Measurements from ENCODE around the gene CKLF. TPM values are rescaled to one million over a fixed set of nuclear protein-coding genes. Genes with fewer than 3 reads are reported as not detected.

CKLF gene
- total and polyA plus RNA-seq, 2 donors (not counting 1 experiment from before 2014, with no cell fraction given): 30.4 to 53.6 TPM

DNA sequence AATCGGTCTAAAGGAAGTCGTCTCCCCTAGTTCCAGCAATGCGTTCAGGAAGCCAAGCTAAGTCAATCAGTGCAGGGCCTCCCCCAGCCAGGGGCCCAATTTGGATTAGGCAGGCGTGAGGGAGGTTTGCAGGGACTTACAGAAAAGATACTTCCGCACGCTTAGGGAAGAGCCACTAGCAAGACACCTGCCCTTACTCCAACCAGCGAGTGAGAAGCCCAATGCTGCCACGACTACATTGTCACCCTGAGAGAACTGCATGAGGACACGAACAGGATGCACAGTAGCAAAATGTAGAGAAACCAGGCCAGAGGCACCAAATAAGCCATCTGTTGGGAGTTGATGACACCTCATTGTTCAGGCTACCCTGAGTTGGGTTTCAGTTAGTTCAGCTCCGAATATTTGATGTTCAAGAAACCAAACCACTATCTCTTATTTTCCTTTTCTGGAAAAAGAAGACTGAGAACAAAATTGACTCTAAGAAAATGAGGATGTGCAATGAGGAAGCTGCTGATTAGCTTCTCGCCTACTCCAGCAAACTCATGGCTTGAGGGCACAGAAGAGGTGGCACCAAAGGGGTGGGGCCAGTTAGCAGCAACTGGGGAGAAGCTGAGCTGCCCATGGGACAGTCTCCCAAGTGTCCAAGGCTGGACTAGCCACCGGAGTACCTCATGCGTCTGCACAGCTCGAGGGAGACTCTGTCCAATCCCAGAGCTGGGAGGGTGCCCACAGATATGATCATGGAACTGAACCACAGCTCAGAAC is 31.8 kb upstream of the CKLF start:
- DNase-seq: peak; percentile 57
- Histone ChIP-seq H3K27me3 (replicated peaks in 1 of 4; ENCODE audit: control extremely low read depth in 1 of 4, control insufficient read depth in 3 of 4, insufficient read depth in 4 of 4, low read length in 3 of 4) (no peaks in the 10 kb centered on the region), H2AFZ (ENCODE audit: insufficient read depth, low read depth, low read length, poor library complexity, severe bottlenecking) (no peak overlapping the region), H3K9ac (ENCODE audit: low read length) (no peak overlapping the region), H3K4me2 (replicated peaks; ENCODE audit: low read depth, low read length, poor library complexity, severe bottlenecking) (peak overlapping the region; percentile 84), H3K27ac (ENCODE audit: low read length in 2 of 2) (peak overlapping the region in 1 of 2 donors; percentile 2), H3K4me3 (ENCODE audit: control extremely low read depth in 1 of 5, extremely low read depth in 1 of 5, insufficient read depth in 1 of 5, low read depth in 2 of 5, low read length in 4 of 5) (no peak overlapping the region), H3K4me1 (ENCODE audit: control insufficient read depth in 2 of 2, insufficient read depth in 2 of 2, low read length in 2 of 2) (peaks cover 90 to 92% of the 10 kb centered on the region in 2 donors), H3K36me3 (replicated peaks in 1 of 2; ENCODE audit: control extremely low read depth in 1 of 2, control insufficient read depth in 1 of 2, extremely low read depth in 1 of 2, insufficient read depth in 2 of 2, low read length in 1 of 2) (no peaks in the 10 kb centered on the region), H3K79me2 (ENCODE audit: control insufficient read depth, insufficient read depth, low read length) (peaks cover 4% of the 10 kb centered on the region), H4K20me1 (ENCODE audit: control insufficient read depth, insufficient read depth, low read length, poor library complexity, severe bottlenecking) (peaks cover 7% of the 10 kb centered on the region), H3K9me3 (ENCODE audit: control extremely low read depth in 1 of 3, control insufficient read depth in 2 of 3, insufficient read depth in 1 of 3, low read length in 2 of 3) (no peaks in the 10 kb centered on the region)
- H3K27ac Mint-ChIP-seq: peak overlapping the region; percentile 77
- ATAC-seq (ENCODE audit: low read depth): no peak
- H3K4me3 Mint-ChIP-seq: peak overlapping the region; percentile 79
- H3K4me1 Mint-ChIP-seq: peaks cover 93% of the 10 kb centered on the region
- H3K9me3 Mint-ChIP-seq (ENCODE audit: insufficient read depth): no peaks in the 10 kb centered on the region
- H3K27me3 Mint-ChIP-seq: no peaks in the 10 kb centered on the region
- POLR2A ChIA-PET: interaction anchor here (1.1 to 1.2 kb wide), 3 partner anchors 16 to 32 kb away, joined by 3 to 5 read pairs (median 4); partner anchors contain the start of gene CKLF
- intact Hi-C loops (cut with micrococcal nuclease): no loop called here
- TF ChIP-seq CTCF (IDR thresholded peaks at IDR 0.05) (no peak), EZH2 (IDR thresholded peaks at IDR 0.05; ENCODE audit: borderline replicate concordance, insufficient read depth, low read depth, low read length, poor library complexity, severe bottlenecking) (no peak)
- 60% methylated on average over 10 of the region's 14 CpGs for WGBS (ENCODE audit: insufficient coverage)
- CTCF ChIA-PET: interaction anchor here (1.4 to 6.5 kb wide), 7 partner anchors 9 to 114 kb away, joined by 3 to 46 read pairs (median 7); partner anchors contain the start of genes CKLF and TK2

DNA sequence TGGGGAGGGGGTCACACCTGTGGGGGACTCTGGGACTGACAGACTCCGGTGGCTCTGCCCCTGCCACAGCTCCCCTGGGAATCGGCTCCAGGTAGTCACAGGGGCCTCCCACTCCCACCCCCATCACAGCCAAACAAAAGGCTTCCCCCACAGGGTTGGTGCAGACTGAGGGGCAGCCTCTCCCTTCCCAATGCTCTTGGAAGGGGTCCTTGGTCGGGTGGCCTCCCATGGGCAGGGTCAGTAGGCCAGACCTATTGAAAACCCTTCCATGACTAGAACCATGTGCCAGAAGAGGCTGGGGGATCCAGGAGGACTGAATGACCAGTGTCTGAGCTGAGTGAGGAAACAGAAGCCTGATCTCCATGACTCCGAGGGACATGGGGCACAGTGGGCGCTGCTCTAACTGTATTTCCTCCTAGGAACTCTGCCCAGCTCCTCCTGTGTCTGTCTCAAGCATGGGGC is 31.1 kb upstream of the CKLF start:
- intact Hi-C loops (cut with micrococcal nuclease): no loop called here
- no peak overlapping the region for H3K27ac ChIP-seq (ENCODE audit: low read length in 2 of 2)
- peaks cover 4% of the 10 kb centered on the region for H3K79me2 ChIP-seq (ENCODE audit: control insufficient read depth, insufficient read depth, low read length)
- Mint-ChIP-seq H3K4me3 (peak overlapping the region; percentile 81), H3K9me3 (ENCODE audit: insufficient read depth) (no peaks in the 10 kb centered on the region), H3K27me3 (no peaks in the 10 kb centered on the region), H3K27ac (peak overlapping the region; percentile 100), H3K4me1 (peaks cover 93% of the 10 kb centered on the region)
- CTCF ChIA-PET: interaction anchor here (0.6 to 6.5 kb wide), 7 partner anchors 9 to 115 kb away, joined by 3 to 46 read pairs (median 7); partner anchors contain the start of genes CKLF and TK2
- 92% methylated on average over 2 of the region's 5 CpGs for WGBS (ENCODE audit: insufficient coverage)
- H3K4me3 ChIP-seq (ENCODE audit: control extremely low read depth in 1 of 5, extremely low read depth in 1 of 5, insufficient read depth in 1 of 5, low read depth in 2 of 5, low read length in 4 of 5): no peak overlapping the region
- POLR2A ChIA-PET: interaction anchor here (0.8 to 3.7 kb wide), 4 partner anchors 15 to 31 kb away, joined by 3 to 22 read pairs (median 12); partner anchors contain the start of gene CKLF
- H3K4me2 ChIP-seq (replicated peaks; ENCODE audit: low read depth, low read length, poor library complexity, severe bottlenecking): peak overlapping the region; percentile 84
- no peaks in the 10 kb centered on the region for H3K9me3 ChIP-seq (ENCODE audit: control extremely low read depth in 1 of 3, control insufficient read depth in 2 of 3, insufficient read depth in 1 of 3, low read length in 2 of 3)
- ATAC-seq (ENCODE audit: low read depth) (no peak), DNase-seq (no peak)
- H3K36me3 ChIP-seq (replicated peaks in 1 of 2; ENCODE audit: control extremely low read depth in 1 of 2, control insufficient read depth in 1 of 2, extremely low read depth in 1 of 2, insufficient read depth in 2 of 2, low read length in 1 of 2): no peaks in the 10 kb centered on the region
- peak overlapping the region; percentile 25 for H3K9ac ChIP-seq (ENCODE audit: low read length)
- TF ChIP-seq EZH2 (IDR thresholded peaks at IDR 0.05; ENCODE audit: borderline replicate concordance, insufficient read depth, low read depth, low read length, poor library complexity, severe bottlenecking) (no peak), CTCF (IDR thresholded peaks at IDR 0.05) (no peak)
- no peak overlapping the region for H2AFZ ChIP-seq (ENCODE audit: insufficient read depth, low read depth, low read length, poor library complexity, severe bottlenecking)
- peaks cover under 1% of the 10 kb centered on the region for H4K20me1 ChIP-seq (ENCODE audit: control insufficient read depth, insufficient read depth, low read length, poor library complexity, severe bottlenecking)
- H3K27me3 ChIP-seq (replicated peaks in 1 of 4; ENCODE audit: control extremely low read depth in 1 of 4, control insufficient read depth in 3 of 4, insufficient read depth in 4 of 4, low read length in 3 of 4): no peaks in the 10 kb centered on the region
- H3K4me1 ChIP-seq (ENCODE audit: control insufficient read depth in 2 of 2, insufficient read depth in 2 of 2, low read length in 2 of 2): peaks cover 89 to 92% of the 10 kb centered on the region in 2 donors
